Right renal pelvis (tissue), 4 donors: ENCODE results near the gene AGPAT2. TPM values are rescaled to one million over a fixed set of nuclear protein-coding genes. Genes with fewer than 3 reads are reported as not detected.

Source experiments
- DNase-seq, 4 donors: peaks; one replicate each; pipeline ENCODE4 v3.0.0-alpha.2; 2013; ENCODE audit warnings: low read depth in 4 of 4, low spot score in 3 of 4, missing footprints in 1 of 4
- polyA plus RNA-seq, 4 donors: library from polyadenylated mRNA; unstranded; fragments of 120-200 nt; gene quantifications; one replicate each; pipeline ENCODE4 v1.2.1, GENCODE V29; 2013; ENCODE audit not compliant: insufficient read length in 4 of 4

AGPAT2 gene
- polyA plus RNA-seq, 4 donors = 42.2 to 61.6 (median 43.2) TPM

DNA sequence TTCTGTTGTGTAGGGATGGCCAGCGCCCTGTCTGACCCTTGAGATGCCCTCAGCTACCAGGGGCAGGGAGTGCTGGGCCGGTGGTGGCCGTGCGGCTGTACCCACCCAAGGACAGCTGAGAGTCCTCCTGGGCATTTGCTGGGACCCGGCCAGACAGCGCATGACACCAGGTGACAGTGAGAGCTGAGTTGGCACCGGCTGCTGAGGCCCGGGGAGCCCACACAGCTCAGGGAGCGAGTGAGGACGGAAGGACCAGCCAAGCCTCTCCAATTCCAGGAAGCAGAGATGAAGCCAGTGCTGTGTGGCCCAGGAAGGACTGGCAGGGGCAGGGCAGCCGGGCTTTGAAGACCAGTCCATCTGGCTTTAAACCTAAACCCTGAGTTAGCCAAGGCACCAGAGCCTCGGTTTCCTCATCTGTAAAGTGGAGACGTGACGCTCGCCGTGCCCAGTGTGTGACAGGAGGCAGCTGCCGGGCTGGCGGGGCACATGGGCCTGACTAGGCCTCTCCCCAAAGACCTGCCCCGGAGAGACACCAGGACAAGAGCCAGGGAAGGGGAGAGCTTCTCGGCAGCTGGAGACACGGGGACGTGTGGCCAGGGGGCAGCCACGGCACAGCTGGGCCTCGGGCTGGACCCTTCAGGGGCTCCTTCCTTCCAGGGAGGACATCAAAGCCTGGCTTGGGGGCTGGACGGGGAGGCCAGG is 3.0 kb upstream of the AGPAT2 start:
- DNase-seq = no peak

- no peak for DNase-seq
Observed at GRCh38 chr9:136689108-136689460, 1.8 kb upstream of the AGPAT2 start.

- no peak for DNase-seq
Observed at GRCh38 chr9:136688274-136689107, 1.2 kb upstream of the AGPAT2 start.

- no peak for DNase-seq
Observed at GRCh38 chr9:136687721-136688223, 515 bp upstream of the AGPAT2 start.

GRCh38 chr9:136686534-136686793 is 793 bp downstream of the AGPAT2 start:
- DNase-seq = no peak

DNA sequence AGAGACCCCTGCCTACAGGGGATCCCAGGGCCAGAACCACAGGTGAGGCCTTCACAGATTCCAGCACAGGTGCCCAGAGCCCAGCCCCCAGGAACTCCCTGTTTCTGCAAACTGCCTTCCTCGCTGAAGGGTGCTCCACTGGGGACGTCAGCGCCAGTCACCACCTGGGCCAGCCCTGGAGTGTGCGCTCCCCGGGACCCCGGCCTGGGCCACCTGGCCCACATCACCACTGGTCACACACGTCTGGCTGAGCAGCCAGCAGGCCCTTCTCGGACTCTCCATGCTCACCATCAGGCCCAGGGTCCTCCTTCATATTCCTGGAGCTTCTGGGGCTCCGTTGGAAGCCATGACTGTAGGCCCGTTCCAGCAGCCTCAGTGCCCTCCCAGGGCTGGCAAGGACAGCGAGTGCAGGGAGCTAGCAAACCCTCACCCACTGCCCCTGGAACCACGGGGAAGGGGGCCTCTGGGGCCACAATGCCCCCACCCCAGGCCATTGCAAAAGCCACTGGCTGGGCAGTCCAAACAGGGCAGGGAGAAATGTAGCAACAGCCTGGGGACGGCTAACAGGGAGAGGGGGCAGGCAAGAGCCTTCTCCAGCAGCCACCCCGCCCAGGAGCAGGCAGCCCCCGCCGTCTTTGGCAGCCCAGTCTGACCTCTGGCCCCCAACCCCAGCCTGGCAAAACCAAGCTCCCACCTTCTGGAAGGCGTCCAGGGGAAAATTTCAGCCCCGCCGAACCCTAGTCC is 1.3 kb downstream of the AGPAT2 start:
- DNase-seq = no peak

DNA sequence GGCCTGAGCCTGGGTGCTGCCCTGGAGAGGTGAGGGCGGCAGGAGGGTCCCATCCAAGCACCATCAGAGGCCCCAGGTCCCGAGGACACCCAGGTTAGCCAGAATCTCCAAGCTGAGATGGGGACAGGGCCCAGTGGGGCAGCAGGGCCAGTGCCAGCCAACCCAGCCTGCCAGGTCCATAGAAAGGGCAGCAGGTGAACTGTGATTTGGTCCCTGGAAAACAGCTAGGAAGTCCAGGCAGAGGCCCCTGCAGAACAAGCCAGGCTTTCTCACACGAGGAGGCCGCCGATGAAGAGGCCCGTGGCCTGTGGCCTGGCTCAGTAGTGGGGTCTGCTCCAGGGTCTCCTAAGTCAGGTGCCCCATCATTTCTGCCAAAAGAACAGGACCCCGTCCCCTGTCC is 2.0 kb downstream of the AGPAT2 start:
- DNase-seq = no peak

GRCh38 chr9:136684799-136685198 is 2.5 kb downstream of the AGPAT2 start:
- no peak for DNase-seq

- DNase-seq = no peak
Observed at GRCh38 chr9:136684339-136684738, 2.9 kb downstream of the AGPAT2 start.

DNA sequence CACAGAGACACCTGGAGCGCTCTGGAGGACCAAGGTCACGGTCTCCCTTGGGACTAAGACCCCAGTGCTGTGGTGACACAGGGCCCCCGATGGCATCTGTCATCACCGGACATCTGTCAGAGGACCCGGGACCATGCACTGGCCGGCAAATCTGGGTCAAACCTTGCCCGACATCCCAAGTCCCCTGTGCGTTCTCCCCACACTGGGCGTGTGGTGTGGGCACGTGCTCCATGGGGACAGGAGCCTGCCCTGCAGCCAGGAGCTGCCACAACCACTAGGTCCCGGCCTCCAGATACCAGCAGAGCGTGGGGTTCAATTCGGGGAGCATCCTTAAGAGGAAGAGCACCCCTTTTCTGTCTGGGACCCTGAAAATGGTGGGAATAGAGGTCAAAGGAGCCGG is 3.5 kb downstream of the AGPAT2 start:
- no peak for DNase-seq

GRCh38 chr9:136683173-136683745 is 4.0 kb downstream of the AGPAT2 start:
- no peak for DNase-seq

DNA sequence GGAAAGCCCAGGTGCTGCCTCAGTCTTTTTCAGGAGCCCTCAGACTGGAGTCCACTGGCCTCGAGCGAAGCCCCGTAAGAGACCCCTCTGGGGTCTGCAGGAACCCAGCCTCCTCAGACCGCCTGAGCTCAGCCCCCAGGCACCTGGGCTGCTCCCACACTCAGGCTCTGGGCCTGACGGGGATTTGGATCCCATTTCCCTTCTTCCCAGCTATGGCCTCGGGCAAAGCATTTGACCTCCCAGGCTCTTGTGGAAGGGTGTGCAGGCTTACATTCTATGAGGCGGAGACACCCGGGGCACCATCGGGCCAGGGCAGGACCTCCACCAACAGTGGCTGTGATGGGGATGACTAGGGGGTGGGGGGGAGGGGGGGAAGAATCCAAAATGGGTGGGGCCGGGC is 4.5 kb downstream of the AGPAT2 start:
- no peak for DNase-seq

DNA sequence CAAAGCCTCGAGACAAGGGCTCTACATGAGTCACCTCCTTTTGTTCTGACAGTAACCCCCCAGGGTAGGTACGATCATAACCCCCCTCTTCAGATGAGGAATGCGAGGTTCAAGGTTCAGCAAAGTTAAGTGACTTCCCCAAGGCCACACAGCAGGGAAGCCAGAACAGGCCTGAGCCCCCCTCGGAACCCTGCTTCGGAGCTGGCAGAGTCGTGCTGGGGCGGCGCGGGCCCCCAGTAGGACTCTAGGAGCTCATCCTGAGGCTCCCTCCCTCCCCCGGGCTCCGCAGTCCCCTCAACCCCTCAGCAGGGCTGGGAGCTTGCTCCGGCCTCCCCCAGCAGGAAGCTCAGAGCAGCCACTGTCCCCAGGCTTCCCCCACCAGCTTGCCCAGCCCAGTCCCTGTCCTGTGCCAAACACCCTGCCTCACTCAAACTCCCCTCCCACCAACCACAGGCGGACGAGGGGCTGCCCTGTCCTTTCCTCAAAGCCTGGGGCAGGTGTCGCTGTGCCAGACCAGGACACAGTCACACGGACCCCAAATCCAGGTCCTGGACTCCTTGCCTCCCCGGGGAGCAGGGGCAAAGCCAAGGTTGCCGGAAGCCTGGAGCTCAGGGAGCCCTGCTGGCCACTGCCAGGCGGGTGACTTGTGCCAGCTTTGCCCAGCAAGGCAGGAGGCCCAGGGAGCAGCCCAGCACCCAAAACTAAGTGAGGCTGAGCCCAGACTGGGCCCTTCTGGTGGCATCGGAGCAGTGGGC is 5.1 kb downstream of the AGPAT2 start:
- DNase-seq = no peak

GRCh38 chr9:136681029-136681428 is 6.2 kb downstream of the AGPAT2 start:
- DNase-seq = no peak

GRCh38 chr9:136679431-136679941 is 7.8 kb downstream of the AGPAT2 start:
- no peak for DNase-seq

GRCh38 chr9:136678624-136679023 is 8.6 kb downstream of the AGPAT2 start:
- DNase-seq = no peak

GRCh38 chr9:136678034-136678433 is 9.2 kb downstream of the AGPAT2 start:
- no peak for DNase-seq

DNA sequence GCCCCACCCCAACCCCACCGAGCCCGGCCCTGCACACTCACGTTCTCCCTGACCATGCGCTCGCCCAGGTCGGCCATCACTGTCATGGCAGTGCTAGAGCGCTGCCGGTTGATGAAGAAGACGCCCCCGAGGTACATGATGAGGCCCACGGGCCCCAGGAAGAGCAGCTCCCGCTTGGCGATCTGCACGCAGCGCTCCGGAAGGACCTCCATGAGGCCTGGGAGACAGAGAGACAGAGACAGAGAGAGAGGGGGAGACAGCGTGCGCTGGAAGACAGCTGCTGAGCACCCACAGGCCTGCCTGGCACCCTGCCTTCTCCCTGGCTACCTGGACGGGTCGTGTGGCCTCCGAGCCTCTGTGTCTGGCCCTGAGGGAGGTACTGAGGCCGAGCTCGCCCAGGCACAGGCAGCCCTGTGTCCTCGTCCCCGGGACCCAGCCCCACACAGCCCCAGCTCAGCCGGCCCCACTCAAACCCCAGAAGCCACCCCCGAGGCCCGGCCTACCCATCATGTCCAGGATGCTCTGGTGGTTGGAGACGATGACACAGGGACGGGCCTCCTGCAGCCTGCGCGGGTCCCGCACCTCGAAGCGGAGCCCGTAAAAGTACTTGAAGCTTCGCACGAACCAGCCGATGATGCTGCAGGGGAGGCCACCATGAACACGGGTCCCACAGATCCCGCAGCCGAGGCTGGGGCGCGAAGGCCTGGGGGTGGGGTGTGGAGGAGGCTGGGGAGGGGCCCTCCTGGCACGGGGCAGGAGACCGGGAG is 10.2 kb downstream of the AGPAT2 start:
- no peak for DNase-seq

DNA sequence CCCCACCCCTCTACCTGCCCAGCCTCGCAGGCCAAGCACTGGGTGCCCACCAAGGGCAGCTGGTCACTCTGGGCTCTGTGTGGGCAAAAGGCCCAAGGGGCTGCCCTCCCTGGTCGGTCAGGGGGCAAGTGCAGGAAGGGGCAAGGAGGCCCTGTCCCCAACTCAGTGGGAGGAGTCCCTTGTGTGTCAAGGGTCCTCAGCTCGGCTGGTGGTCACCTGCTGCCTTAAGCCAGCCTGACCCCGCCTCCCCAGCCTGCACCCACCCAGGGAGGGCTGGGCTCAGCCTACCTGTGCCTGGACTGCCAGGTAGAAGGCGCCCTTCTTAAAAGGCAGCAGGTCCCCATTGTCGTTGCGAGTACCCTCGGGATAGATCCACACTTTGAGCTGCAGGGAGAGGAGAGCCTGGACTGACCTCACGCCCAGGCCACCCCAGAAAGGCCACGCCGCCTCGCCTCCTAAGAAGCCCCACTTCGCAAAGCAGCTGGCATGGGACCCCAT is 10.9 kb downstream of the AGPAT2 start:
- no peak for DNase-seq
